Loucy (cell line): ENCODE data around the gene G6PD.

ENCODE experiments used
- CTCF ChIP-seq: fragments of 200-600 bp; sonication (generic); conservative IDR thresholded peaks from 2 replicates; pipeline ENCODE4 v1.5.1; 2014; ENCODE audit warnings: mild to moderate bottlenecking, antibody characterized with exemption, low read length
- EZH2phosphoT487 ChIP-seq: fragments of 200-600 bp; IDR thresholded peaks from 2 replicates; pipeline ENCODE4 v1.6.1; 2018; ENCODE audit warnings: antibody characterized with exemption, mild to moderate bottlenecking, moderate library complexity, borderline replicate concordance

- TF ChIP-seq CTCF (no peak), EZH2phosphoT487 (no peak)
These were observed 33.6 kb downstream of the G6PD start for GRCh38 chrX:154512879-154513553.
